ENCODE results near the gene AVL9.

DNA sequence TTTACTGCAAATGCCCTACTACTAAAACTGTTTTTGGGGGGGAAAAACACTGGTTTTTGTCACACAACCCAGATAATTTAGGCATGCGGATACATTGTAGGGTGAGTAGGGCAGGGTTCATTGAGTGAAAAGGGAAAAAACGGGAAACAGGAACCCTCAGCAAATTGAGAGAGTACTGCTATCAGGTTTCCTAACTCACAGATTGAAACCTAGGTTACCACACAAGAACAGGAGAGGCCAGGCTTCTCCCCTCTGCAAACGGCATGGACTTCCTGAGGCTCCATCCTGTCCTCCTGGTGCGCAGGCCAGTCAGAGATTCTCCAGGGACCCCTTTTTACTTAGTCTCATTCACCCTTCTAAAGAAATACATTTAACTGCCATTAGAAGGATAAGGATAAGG, 30.6 kb downstream of the AVL9 start:
- TF ChIP-seq, protein P1, sequence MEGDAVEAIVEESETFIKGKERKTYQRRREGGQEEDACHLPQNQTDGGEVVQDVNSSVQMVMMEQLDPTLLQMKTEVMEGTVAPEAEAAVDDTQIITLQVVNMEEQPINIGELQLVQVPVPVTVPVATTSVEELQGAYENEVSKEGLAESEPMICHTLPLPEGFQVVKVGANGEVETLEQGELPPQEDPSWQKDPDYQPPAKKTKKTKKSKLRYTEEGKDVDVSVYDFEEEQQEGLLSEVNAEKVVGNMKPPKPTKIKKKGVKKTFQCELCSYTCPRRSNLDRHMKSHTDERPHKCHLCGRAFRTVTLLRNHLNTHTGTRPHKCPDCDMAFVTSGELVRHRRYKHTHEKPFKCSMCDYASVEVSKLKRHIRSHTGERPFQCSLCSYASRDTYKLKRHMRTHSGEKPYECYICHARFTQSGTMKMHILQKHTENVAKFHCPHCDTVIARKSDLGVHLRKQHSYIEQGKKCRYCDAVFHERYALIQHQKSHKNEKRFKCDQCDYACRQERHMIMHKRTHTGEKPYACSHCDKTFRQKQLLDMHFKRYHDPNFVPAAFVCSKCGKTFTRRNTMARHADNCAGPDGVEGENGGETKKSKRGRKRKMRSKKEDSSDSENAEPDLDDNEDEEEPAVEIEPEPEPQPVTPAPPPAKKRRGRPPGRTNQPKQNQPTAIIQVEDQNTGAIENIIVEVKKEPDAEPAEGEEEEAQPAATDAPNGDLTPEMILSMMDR (IDR thresholded peaks at IDR 0.05), result no peak
- TF ChIP-seq EZH2phosphoT487 (IDR thresholded peaks at IDR 0.05), result no peak
- TF ChIP-seq EZH2 (IDR thresholded peaks at IDR 0.05), result no peak

Data from neural progenitor cell (in vitro differentiated cells).